IMR-90 (cell line): ENCODE results near the gene SAMM50.

Experiments used
- BHLHE40 ChIP-seq: fragments of 150-350 bp; IDR thresholded peaks from 2 replicates; pipeline ENCODE4 v1.6.1; 2016; ENCODE audit warnings: mild to moderate bottlenecking, low read depth, low read length
- CEBPB ChIP-seq: IDR thresholded peaks from 2 replicates; pipeline ENCODE4 v1.6.1; 2012; ENCODE audit warnings: low read depth, low read length, improper control_type of control experiment
- CTCF ChIP-seq: conservative IDR thresholded peaks from 2 replicates; pipeline ENCODE4 v1.5.1; 2012; ENCODE audit warnings: mild to moderate bottlenecking, low read depth, low read length, improper control_type of control experiment
- ELK1 ChIP-seq: fragments of 150-350 bp; IDR thresholded peaks from 2 replicates; pipeline ENCODE4 v1.6.1; 2016; ENCODE audit warnings: low read depth, mild to moderate bottlenecking, low read length, moderate library complexity, borderline replicate concordance
- FOS ChIP-seq: fragments of 150-350 bp; IDR thresholded peaks from 2 replicates; pipeline ENCODE4 v1.6.1; 2016; ENCODE audit warnings: low read depth, low read length
- MAZ ChIP-seq: IDR thresholded peaks from 2 replicates; pipeline ENCODE4 v1.6.1; 2012; ENCODE audit warnings: low read depth, mild to moderate bottlenecking, low read length, improper control_type of control experiment, moderate library complexity, borderline replicate concordance
- MXI1 ChIP-seq: IDR thresholded peaks from 2 replicates; pipeline ENCODE4 v1.6.1; 2012; ENCODE audit warnings: low read depth, mild to moderate bottlenecking, low read length, moderate library complexity, borderline replicate concordance
- POLR2A ChIP-seq: IDR thresholded peaks from 2 replicates; pipeline ENCODE4 v1.6.1; 2012; ENCODE audit warnings: mild to moderate bottlenecking, low read depth, low read length
- RAD21 ChIP-seq: IDR thresholded peaks from 2 replicates; pipeline ENCODE4 v1.6.1; 2012; ENCODE audit warnings: low read length, improper control_type of control experiment
- RCOR1 ChIP-seq: IDR thresholded peaks from 2 replicates; pipeline ENCODE4 v1.6.1; 2012; ENCODE audit warnings: mild to moderate bottlenecking, low read length, improper control_type of control experiment; ENCODE audit not compliant: insufficient replicate concordance
- RFX5 ChIP-seq: IDR thresholded peaks from 2 replicates; pipeline ENCODE4 v1.8.0; 2012; ENCODE audit warnings: low read depth, mild to moderate bottlenecking, low read length, moderate library complexity
- SMC3 ChIP-seq: fragments of 150-350 bp; IDR thresholded peaks from 2 replicates; pipeline ENCODE4 v1.6.1; 2016; ENCODE audit warnings: low read depth, mild to moderate bottlenecking, antibody characterized with exemption, low read length, moderate library complexity
- USF2 ChIP-seq: fragments of 150-350 bp; IDR thresholded peaks from 2 replicates; pipeline ENCODE4 v1.6.1; 2017; ENCODE audit warnings: mild to moderate bottlenecking, antibody characterized with exemption, low read length, low read depth

- no peak for TF ChIP-seq SMC3
- no peak for TF ChIP-seq RFX5
- TF ChIP-seq CTCF: no peak
- no peak for TF ChIP-seq POLR2A
- TF ChIP-seq RAD21: no peak
- TF ChIP-seq BHLHE40: no peak
- TF ChIP-seq USF2: no peak
- no peak for TF ChIP-seq CEBPB
- no peak for TF ChIP-seq RCOR1
- no peak for TF ChIP-seq ELK1
- no peak for TF ChIP-seq FOS
- TF ChIP-seq MAZ: no peak
- no peak for TF ChIP-seq MXI1
Observed at GRCh38 chr22:43969021-43969878, 14.0 kb downstream of the SAMM50 start.
